GM19035 (cell line): ENCODE results near the gene HOATZ.

ENCODE experiments used
- ATAC-seq: cut with Tn5 transposase; IDR thresholded peaks from one replicate; pipeline ENCODE4 v1.9.1; 2021; ENCODE audit not compliant: unreplicated experiment

The HOATZ gene

GRCh38 chr11:111575740-111576139 lies 61.2 kb downstream of the HOATZ start:
- no peak for ATAC-seq

GRCh38 chr11:111577821-111578220 lies 63.2 kb downstream of the HOATZ start:
- no peak for ATAC-seq

DNA sequence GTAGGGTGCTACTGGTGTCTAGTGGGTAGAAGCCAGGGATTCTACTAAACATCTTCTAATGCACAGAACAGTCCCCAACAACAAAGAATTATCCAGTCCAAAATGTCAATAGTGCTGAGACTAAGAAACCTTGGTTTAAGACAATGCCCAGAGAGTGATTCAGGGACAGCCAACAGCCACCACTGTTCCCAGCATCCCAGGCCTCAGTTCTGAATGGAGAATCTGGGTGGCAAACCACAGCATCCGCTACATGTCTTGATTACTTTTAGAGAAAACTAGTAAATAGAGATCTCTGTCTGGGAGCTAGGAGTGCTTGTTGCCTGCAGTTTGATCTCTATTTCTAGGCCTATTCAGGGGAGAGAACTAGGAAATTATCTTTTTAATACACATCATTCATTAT lies 66.8 kb downstream of the HOATZ start:
- ATAC-seq: no peak

GRCh38 chr11:111582163-111582562 lies 67.6 kb downstream of the HOATZ start:
- ATAC-seq: no peak

GRCh38 chr11:111582881-111583280 lies 68.3 kb downstream of the HOATZ start:
- no peak for ATAC-seq

GRCh38 chr11:111585371-111585770 lies 70.8 kb downstream of the HOATZ start:
- ATAC-seq: no peak

GRCh38 chr11:111586388-111586831 lies 71.8 kb downstream of the HOATZ start:
- no peak for ATAC-seq
